Superior temporal gyrus (tissue), 1 donor: Measurements from ENCODE around the gene MMP24OS.

Experiments
- DNase-seq: peaks from one replicate; pipeline ENCODE4 v3.0.0-alpha.2; 2016; ENCODE audit errors: extremely low spot score

Gene MMP24OS

DNA sequence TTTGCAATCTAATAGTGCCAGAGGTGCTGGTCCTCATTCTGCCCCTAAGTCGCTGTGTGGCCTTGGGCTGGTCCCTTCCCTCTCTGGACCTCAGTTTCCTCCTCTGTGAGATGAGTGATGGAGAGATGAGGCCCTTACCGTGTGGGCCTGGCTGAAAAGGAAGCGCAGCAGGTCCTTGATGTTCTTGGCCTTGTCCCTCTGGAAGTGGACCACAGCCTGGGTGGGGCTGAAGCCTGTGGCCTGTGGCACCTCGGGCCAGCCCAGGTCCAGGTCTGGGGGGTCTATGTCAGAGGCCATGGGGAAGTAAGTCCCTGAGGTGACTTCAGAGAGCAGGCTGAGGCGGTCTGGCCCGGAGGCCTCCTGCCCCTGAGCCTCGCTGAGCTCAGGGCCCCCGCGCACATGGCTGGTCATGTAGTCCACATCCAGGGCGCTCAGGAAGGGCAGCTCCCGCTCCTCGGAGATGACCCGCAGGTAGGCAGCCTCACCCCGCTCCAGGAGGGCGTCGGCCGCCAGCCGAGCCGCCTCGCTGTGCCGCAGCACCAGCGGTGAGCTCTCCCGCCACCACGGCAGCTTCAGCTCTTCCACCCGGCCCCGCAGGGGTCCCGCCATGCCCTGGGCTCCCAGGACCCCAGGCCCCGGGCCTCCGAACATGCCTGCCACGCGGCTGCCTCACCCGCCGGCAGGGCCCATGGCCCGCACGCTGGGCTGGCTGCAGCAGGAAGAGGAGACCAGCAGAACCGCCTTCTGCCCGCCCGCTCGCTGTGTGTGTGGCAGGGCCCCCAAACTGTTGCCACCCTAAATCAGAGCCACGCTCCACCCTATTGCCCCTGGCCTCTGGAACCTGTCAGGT, 14.0 kb upstream of the MMP24OS start, which contains the start of gene FAM83C:
Gene FAM83C, minus strand, starts transcription at position 772 of the 850 bp plus-strand sequence. Its CDS starts 121 bp downstream, at position 651.
- DNase-seq, result no peak

DNA sequence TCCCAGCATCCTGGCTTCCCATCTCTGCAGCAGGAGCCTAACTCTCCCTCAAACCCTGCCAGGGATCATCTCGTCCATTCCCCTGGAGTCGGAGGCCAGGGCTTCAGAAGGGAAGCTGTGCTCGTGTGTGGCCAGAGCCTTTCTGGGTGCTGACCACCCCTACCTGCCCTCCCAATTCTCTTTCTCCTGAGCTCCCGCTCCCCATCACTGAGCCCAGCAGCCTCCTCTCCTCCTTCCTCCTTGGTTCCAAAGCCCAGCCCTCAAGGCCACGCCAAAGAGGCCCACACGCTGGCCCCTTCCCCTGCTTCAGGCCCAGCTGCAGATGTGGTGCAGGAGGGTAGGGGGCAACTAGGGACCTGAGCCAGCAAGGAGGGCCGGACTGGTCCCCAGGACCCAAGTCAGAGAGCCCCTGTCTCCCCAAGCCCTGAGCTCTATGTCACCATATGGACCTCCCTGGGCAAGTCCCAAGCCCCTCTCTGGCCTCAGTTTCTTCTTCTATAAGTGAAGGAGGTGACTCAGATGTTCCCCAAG, 13.0 kb upstream of the MMP24OS start:
- no peak for DNase-seq

DNA sequence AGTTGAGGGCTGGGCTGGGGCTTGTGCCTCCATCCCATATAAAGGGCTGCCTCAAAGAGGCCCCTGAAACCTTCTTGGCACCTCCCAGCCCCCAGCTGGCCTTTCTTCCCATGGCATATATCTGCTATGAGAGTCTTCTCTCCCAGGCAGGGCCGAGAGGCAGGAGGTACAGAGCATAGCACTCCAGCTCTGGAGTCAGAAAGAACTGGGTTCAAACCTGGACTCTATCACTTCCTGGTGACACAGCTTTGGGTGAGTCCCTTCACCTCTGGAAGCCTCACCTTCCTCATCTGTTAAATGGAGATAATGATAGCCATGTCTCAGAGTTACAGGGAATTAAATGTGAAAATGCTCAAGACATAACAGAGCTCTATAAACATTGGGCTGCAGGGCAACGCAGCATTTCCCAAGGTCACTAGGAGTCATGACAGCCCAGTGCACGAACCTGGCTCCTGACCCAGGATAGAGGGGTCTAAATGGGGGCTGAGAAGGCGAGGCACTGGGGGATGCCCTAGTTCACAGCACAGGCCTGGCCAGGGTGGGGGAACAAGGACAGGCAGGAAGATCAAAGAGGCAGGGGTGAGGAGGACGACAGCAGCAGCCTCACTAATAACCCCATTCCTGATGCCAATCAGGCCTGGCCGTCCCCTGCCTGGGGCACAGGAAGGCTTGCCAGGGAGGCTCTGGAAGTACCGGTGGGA, 12.4 kb upstream of the MMP24OS start:
- no peak for DNase-seq

DNA sequence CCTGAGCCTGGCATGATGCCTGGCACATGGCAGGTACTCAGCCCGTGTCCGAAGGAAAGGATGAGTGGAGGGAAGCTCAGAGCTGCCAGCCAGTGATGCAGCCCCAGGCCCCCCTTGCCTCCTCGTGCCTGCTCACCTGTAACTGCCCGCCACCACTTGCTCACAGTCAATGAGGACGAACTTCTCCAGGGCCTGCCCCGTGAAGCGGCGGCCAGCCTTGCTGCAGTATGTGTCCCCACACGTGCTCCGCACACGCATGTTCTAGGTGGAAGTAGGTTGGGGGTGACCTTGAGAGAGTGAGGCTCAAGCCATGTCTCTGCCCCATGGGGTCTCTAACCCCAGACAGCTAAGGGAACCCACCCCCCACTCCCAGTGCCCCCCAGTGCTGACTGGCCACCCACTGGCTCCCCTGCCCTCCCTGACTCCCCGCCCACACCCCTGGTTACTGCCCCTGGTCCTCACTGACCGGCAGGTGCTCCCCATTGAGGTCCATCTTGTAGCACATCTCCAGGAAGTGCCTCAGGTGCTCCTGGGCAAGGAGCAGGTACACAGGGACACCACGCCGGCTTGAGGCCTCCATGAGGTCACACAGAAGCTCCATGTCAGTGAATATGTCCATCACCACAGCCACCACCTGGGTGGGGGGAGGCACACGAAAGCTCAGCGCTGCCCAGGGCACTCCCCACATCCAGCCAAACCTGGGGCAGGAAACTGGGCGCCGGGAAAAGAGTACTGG, 10.6 kb upstream of the MMP24OS start:
- no peak for DNase-seq

DNA sequence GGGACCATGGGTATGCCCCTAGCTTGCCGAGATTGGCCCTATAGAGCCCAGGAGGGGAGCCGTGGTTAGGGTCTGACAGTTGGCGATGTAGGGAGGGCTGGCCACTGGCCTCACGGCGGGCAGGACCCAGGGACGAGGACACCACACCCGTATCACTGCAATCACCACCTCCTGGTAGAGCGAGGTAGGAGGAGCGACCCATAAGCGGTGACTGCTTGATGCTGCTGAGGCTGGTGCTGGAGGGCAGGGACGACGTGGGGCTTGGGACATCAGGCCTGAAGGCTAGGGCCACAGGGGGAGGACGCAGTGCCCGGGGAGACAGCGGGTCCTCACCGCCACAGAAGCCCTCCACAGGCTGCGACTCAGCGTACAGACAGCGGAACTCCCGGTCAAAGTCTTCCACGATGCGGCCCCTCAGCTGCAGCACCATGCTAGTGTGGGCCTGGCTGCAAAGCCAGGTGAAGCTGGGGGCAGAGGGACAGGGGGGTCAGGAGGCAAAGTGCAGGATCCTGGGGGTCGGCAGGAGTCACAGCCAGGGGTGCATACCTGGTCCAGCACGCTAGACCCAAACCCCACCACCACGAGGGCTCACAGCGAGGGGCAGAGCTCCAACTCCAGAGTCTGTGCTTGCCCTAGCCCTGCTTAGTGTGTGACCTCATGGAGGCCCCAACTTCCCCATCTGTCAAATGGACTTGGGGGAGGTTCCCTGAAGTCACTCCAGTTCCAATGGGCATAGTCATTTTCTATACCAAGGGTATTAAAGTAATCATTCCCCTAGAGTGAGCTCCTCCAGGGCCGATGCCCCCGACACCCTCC, 9.8 kb upstream of the MMP24OS start:
- no peak for DNase-seq

DNA sequence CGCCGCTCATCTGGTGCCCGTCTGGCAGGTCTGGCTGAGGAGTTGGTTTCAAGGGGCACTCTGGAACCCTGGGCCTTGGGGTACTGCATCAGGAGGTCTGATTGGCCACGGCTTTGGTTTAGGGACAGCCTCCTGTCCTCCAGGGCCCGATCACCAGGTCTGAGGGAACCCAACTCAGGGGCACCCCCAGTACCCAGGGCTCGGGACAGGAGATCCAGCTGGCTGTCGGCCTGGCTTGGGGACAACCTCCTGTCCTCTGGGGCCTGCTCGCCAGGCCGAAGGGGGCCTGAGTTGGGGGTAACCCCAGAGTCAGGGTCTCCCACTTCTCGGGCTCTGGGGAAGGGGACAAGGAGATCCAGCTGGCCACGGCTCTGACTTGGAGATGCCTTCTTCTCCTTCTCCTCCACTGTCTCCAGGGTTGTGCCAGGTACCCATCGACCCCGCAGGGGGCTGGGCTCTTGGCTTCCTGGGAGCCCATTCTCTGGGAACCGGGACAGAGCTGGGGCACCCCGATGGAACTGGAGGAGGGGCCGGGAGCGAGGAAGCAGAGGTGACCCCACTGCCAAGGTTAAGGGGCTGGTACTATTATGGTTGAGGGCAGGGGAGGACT, 9.1 kb upstream of the MMP24OS start:
- DNase-seq, result no peak

DNA sequence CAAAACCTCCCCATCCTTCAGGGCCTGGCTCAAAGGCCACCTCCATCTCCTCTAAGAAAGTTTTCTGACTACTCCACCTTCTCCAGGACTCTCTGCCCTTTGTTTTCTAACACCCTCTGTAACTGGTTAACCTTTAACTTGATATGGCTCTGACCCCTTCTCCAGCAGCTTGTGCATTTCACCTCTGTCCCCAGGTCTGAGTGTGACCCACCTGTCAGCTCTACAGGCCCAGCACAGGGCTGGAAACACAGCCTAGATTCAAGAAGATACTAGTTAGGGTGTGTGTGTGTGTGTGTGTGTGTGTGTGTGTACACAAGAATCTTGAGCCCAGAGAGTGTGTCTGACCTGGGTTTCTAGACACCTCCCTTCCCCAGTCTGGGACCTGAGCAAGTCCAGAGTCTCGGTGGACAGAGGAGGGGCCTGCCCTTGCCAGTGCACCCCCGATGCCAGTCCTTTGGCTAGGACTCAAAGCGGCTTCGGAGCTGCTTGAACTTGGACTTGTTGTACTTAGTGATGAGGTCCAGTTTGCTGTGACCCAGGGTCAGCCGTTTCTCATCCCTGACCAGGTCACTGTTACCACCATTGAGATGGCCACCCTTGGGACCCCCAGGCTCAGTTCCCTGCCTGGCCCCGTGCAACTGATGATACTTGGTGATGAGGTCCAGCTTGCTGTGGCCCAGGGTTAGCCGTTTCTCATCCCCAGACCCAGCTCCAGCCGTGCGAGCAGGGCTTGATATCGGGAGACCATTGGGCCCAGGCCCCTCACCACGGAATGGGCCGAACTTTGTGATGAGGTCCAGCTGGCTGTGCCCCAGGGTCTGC, 8.4 kb upstream of the MMP24OS start:
- no peak for DNase-seq

DNA sequence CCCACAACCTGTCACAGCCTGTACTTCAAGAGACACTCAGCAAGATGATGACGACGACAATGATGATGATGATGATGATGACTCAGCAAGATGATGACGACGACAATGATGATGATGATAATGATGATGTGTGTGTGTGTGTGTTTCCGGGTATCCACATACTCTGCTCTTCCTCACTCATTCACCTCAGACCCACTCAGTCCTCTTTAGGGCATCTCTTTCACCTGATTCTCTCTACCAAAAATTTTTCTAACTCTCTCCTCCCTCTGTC, 7.8 kb upstream of the MMP24OS start:
- no peak for DNase-seq

DNA sequence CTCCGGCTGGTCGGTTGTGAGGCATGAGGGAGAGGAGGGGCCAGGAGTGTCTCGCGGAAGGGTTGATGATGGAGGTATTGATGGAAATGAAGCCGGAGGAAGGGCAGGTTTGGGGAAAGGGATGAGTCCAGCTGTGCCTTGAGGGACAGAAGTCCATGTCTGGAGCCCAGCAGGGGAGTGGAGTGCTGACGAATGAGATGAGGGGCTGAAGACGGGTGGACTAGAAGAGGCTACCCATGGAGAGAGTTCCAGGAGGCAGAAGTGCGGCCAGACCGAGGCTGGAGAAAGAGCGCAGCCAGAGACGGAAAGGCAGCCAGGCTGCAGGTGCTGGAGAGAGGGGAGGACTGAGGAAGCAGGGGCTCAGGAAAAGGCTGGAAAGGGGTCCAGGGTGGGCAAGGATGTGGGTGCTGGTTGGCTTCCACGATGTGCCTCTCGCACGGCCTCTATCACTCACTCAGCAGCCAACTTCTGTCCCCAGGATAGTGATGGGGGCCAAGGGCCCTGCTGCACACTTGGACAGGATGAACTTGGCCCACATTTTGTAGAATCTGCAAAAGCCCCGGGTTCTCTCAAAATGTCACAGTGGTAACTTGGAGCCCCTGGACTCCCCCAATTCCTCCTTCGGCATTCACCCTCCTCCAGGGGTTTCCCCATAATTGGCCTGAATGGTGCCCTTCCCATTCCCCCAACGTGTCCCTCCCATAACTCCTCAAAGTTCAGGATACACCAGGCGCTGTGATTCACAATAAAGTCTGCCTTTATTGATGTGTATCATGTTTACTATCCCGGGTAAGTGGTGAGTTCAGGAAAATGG, 7.3 kb upstream of the MMP24OS start:
- no peak for DNase-seq

DNA sequence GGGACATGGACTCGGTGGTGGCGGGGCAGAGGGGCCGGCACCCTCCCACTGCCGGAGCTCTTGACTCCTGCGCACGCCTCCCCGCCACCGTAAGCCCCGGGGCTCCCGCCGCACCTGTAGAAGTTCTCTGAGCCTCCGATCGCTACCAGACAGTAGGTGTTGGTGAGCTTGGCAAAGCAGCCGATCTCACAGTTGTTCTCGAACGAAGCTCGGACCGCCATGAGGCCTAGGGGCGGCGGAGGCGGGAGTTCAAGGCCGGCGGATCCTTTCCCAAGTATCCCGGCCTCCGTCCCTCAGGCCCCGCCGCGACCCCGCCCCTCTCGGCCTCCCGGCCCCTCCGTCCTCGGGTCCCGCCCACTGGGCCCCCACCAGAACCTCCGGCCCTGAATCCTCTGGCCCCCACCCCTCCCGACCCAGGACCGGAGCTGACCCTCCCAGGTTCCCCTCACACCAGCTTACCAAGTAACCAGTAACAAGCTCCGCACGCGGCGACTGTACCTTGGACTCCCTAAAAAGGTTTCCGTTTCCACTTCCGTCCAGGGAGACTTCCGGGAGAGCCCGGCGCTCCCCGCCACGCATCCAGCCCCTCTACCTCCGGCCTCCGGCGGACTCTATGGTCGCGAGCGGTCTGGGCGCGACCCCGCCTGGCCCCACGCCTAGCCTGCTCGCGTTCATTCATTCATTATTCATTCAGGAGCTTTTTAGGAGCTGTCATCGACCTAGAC, 6.5 kb upstream of the MMP24OS start, which contains the start of gene EIF6:
Gene EIF6, minus strand, starts transcription at position 506 of the 725 bp plus-strand sequence. Its CDS starts 285 bp downstream, at position 221.
- DNase-seq, result peak; percentile 80

DNA sequence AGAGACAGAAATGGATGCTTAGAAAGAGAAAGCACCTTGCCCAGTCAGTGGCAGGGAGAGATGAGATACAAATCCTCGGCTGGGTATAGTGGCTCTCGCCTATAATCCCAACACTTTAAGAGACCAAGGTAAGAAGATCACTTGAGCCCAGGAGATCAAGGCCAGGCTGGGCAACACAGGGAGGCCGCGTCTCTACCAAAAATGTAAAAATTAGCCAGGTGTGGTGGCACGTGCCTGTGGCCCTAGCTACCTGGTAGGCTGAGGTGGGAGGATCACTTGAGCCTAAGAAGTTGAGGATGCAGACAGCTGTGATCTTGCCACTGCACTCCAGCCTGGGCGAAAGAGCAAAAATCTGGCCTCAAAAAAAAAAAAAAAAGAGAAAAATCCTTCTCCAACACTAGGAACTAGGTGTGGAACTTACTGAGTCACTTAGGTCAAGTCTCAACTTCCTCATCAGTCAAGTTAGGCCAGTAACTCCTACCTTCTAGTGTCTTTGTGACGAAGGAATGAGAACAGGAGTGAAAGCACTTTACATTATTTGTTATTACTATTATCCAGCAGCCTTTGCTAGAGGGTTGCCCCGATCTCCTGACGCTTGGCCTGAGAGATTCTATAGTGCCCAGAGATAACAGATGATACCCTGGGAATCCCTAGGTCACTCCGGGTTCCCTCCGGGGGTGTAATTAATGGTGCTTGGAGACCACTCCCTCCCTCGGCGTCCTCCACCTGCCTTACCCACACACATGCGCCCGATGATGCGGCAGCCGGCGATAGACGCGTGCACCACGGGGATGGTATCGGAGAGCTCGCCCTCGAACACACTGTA, 5.7 kb upstream of the MMP24OS start:
- DNase-seq, result no peak

DNA sequence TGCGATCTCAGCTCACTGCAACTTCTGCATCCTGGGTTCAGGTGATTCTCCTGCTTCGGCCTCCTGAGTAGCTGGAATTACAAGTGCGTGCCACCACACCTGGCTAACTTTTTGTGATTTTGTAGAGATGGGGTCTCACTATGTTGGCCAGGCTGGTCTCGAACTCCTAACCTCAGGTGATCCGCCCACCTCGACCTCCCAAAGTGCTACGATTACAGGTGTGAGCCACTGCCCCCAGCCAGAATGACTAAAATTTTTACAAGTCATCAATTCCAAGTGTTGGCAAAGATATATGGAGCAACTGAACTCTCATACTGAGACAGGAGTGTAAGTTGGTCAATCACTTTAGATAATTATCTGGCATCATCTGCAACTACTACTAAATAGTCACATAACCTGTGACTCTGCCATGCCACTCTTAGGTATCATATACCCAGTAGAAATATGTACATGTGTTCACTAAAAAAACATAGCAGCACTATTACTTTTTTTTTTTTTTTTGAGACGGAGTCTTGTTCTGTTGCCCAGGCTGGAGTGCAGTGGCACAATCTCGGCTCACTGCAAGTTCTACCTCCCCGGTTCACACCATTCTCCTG, 3.7 kb upstream of the MMP24OS start:
- DNase-seq, result no peak

DNA sequence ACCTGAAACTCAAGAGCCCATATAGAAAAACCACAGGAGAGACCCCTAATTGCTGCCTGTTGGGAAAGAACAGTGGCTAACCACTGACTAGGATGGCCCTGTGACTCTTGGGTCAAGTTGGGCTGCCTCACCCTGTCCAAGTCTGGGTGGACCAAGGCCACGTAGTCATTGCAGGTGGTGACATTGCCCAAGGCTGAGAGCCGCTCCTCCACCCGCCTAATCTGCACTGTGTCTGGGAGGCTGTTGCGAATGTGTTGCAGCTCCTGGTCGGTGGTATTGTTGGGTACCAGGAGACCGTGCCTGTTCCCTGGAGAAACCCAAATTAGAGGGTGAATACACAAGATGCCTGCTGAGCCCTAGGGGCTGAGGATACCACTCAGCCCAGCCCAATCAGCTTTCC, 2.6 kb upstream of the MMP24OS start:
- DNase-seq, result no peak

DNA sequence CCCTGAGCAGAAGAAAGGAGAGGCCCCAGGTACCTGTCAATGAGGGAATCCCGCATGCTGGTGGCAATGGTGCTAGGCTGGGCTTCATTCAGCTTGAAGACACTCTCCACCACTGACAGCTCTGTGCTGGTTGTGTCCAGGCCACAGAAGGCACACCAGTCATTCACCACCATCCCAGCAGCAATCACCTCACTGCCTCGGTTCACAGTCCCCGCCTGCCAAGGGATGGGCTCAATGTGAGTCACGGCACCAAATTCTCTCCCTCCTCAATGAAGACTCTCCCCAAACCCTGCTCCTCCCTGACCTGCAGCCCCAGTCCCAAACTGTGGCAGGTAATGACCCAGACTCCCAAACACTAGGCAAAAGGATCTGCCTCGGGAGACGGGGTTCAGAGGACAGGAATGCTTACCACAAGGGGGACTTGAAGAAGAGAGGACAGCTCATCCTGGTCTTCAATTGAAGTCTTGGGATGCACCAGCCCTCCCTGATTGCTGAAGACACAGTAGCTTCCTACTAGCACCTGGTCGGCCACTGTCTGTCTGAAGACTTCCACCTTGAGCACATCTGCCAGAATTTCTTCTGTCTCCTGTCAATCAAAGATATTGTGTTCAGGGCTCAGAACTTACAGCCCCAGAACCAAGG, 1.7 kb upstream of the MMP24OS start:
- DNase-seq, result no peak

DNA sequence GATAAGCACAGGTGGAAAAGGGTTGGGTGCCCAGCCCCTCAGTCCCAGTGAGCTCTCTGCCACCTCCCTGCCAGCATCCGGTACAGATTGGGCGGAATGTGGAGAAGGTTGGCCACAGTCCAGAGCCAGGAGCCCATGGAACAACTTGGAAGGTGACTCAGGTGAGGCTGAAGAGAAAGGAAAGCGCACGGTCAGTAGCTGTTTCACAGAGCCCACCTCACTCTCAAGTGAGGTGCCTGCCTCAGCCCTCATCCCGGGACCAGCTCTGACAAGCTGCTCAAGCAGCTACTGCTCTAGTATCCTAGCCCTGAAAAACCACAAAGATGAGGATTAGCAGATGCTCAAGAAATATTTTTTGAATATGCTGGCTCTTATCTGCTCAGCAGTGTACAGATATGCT, 1.1 kb upstream of the MMP24OS start:
- no peak for DNase-seq

DNA sequence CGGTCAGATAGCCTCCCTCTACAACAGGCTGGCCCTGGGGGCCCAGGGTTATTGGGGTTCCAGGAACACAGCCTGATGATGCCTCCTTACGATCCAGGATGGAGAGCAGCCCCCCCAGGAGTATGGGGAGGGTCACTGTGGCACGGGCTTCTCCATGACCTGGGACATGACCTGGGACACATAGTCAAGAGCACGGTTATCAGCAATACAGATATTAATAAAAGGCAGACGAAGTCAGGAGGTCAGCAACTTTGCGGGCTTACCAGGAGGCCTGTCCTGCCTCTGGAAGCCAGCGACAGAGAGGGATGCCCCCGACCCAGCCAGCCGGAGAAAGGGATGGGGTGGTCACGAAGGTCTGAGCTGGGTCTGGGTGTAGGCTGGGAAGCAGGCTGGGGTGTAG, 795 bp downstream of the MMP24OS start:
- DNase-seq, result no peak

DNA sequence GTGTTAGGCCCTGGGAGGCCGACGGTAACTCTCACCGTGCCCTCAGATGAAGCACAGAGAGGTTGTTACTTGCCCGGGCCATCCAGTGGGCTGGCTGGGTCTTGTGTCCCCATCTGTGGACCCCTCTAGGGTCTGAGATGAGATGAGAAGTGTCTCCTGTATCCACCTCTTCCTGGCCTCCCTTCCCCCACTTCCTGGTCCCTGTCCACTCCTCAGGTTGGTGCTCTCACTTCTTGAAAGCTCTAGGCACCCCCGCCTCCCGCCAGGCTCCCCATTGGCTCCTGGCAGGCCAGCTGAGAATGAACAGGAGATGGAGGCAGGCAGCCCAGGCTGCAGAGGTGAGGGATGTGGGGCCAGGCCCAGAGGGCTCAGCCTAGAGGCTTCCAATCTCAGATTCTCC, 1.5 kb downstream of the MMP24OS start:
- DNase-seq, result no peak
